AG20443 (cell line): ENCODE measurements around the gene MTERF4.
A peak's percentile ranks its signal among the peaks of the same experiment; 100 is the strongest.

Source experiments
- DNase-seq: peaks from one replicate; pipeline ENCODE4 v3.0.0; 2012; ENCODE audit warnings: low spot score, mixed read lengths

Gene MTERF4, protein sequence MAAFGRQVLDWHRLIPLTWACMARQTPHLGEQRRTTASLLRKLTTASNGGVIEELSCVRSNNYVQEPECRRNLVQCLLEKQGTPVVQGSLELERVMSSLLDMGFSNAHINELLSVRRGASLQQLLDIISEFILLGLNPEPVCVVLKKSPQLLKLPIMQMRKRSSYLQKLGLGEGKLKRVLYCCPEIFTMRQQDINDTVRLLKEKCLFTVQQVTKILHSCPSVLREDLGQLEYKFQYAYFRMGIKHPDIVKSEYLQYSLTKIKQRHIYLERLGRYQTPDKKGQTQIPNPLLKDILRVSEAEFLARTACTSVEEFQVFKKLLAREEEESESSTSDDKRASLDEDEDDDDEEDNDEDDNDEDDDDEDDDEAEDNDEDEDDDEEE

DNA sequence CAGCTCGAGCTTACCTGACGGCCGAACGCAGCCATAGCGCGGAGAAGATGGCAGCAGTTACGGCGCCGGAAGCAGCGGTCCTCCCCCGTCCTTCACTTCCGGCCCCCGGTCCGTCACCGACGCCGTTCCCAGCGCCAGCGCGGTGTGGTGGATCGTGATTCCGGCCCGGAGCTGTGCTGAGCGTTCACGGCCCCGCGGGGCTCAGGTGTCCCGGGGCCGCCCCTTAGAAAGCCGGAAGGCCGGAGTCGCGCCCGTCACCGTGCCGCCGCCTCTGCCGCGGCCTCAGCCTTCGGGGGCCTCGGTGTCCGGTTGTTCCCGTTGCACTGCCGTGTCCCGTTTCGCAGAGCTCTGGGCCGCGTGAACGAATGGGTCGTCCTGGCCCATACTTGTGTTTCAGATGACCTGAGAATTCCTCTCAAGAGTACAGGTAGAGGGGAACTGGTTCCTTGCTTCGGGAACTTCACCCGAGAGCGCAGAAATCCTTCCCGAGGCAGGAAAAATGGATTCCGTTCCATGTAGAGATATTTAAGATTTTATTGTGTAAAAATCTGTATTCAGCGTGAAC, at the start of gene MTERF4:
Gene MTERF4, minus strand, starts transcription at position 49 of the 565 bp plus-strand sequence. Its CDS starts 14 bp downstream, at position 35.
- peak; percentile 97 for DNase-seq

DNA sequence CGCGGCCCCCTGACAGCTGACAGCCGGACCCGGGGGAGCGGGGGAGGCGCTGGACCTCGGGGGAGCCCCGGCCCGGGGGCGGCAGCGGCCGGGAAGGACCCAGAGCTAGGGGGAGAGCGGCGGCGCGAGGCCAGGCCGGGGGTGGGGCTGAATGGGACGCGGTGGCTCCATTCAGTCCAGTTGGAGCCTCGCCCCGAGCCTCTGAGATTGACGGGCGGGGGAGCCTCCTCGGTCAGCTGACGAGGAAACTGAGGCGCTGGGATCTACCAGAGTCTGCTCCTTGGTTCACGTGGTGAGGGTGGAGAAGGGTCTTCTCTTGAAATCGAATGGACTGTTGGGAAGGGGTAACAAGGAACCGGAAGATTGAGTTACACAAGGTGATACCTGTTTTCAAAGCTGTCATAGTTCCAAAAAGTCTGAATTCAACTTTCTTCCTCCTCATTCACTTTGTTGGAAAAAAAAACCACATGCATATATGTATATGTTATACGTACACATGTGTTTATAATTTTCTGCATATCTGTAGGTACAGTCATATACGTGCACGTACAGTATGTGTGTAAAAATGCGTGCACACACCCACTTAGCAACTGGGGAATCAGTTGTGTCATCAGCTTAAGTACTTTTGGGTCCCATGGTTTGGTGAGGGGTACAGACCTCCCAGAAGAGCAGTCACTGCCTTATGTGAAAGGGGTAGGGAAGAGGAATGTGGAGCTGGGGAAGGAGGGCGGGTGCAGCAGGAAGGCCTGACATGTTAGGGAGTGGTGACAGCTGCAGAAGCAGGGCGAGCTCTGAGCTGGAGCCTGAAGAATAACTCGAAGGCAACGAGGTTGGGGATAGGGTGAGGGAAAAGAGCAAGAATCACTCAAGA, 48.8 kb upstream of the MTERF4 start:
- DNase-seq: no peak

DNA sequence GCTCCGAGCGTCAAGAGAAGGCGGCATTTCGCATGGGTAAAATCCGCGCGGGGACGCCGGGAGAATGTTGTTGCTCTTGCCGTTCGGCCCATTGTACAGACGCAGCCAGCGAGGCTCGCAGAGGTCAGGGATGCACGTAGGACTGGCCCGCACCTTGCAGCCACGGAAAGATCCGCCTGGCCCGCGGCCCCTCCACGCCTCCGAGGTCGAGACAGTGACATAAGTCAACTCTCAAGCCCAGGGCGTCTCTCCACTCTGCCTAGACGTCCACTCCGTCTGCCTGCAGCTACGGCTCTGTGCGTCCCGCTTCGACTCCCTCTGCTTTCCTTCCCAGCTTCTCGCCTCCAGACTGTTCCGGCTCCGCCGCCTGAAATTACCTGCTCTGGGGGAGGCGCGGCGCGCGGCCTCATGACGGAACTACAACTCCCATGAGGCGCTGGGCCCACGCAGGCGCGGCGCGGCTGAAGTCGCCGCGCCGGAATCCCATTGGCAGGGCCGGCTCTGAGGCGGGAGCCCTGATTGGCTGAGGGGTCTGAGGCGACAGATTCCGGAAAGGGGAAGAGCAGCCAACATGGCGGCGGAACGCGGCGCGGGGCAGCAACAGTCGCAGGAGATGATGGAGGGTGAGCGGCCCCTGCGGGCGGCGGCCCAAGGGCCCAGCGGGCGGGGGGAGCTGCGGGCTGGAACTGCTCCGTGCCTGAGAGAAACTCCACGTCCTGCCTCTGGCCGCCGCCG, 48.0 kb upstream of the MTERF4 start, which contains the start of gene PPP1R7:
Gene PPP1R7, plus strand, starts transcription at position 543 of the 735 bp plus-strand sequence. Its CDS starts 29 bp downstream, at position 572.
- DNase-seq: peak; percentile 98

DNA sequence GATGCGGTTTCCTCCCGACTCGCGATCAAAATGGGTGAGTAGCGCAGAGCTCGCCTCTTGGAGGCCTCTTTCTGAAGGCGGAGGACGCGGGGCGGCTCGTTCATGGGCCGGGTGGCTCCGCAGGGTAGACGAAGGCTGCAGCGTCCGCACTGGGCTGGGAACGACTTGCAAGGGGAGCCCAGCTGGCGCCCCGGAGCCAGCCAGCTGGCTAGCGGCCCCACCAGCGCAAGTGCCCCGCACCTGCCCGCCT, 47.5 kb upstream of the MTERF4 start:
- no peak for DNase-seq

DNA sequence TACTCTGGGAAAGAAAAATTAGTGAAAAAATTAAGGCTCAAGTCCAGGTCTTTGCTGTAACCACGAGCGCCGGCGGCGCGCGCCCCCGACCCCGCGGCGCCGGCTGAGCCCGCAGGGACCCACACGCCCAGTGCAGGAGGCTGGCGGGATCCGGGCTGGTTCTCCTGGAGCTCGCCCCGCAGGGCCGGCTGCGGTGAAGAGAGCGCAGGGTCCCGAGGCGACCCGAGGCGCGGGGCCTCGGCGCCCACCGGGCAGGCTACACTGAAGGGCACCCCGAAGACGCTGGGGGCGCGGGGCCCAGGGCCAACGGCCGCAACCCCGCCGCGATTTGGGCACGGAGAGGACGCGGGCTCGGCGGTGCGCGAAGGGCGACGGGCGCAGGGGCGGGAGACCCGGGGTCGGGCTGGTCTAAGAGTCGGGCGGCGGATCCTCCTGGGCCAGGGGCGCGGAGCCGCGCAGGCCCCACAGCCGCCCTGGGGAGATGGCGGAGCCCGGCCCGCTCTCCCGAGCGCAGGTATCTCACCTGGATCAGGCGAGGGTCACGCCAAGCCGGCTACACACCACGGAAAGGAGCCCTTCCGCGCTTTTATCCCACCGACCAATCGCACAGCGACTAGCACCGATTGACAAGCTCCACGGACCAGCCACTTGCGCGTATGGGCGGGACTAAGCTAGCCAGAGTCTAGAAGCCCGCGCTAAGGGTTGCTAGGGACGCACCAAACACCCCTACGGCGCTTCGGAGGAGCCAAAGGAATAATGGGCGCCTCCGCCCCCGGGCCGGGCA, 47.0 kb upstream of the MTERF4 start, which contains the start of gene PASK:
Gene PASK, minus strand, starts transcription at position 582 of the 784 bp plus-strand sequence. CDS start 6,440 bp downstream, outside the sequence.
- DNase-seq: peak; percentile 94

DNA sequence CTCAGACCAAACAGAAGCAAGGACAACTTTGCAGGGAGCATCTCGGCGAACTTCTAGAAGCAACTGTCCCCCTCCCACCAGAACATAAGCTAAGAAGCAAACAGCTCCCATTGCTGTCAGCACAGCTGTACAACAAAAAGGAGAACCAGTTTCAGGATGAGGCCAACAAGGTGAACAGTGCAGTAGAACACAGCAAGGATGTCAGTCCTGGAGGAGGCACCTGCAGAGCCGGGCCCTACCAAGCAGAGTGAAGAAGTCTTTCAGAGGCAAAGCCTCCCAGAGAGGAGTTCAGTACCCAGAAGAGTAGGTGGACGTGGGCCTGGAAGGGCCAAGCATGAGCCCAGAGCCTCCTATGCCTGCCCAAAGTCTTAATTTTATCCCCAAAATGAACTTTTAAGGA, 46.2 kb upstream of the MTERF4 start:
- DNase-seq: no peak

DNA sequence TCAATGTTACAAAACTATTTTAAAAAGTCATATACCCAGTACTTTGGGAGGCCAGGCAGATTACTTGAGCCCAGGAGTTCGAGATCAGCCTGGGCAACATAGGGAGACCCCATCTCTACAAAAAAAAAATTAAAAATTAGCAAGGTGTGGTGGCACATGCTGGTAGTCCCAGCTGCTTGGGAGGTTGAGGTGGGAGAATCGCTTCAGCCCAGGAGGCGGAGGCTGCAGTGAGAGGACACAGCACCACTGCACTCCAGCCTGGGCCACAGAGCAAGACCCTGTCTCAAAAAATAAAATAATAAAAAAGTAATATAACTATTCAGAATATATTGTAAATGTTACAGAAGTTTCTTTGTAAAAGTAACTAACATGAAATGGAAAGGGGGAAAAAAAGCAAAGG, 45.2 kb upstream of the MTERF4 start:
- DNase-seq: no peak

DNA sequence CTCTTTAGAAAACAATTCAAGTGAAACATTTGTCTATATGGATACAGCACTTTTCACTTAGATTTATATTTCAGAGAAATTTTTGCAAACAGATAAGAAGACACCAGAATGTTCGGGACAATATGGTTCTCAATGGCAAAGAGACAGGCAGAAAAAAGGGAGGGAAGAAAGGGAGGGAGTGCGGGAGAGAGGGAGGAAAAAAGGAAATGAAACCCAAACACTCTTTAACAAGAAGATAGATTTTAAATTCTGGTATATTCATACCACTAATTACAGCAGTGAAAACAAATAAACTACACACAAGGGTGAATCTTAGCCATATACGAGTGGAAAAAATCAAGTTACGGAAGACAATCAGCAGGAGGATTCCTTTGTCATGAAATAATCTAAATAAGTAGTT, 44.2 kb upstream of the MTERF4 start:
- DNase-seq: no peak

DNA sequence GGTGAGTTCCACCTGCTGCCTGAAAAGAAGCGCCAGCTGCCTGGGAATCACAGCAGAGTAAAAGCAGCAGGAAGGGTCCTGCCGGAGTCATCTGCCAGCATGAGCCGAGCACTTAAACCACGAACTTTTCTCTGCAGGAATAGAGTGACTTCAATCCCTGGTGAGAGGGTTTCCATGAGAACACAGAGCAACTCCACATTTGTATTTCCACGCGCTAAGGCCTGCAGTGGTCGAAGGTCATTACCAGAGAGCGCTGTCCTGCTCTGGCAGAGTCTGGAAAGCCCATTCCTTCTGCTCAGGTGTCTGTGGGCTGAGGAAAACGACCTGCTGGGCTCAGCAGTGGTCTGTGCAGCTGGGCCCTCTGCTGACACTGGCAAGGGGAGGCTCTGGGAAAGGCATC, 40.5 kb upstream of the MTERF4 start:
- DNase-seq: no peak

DNA sequence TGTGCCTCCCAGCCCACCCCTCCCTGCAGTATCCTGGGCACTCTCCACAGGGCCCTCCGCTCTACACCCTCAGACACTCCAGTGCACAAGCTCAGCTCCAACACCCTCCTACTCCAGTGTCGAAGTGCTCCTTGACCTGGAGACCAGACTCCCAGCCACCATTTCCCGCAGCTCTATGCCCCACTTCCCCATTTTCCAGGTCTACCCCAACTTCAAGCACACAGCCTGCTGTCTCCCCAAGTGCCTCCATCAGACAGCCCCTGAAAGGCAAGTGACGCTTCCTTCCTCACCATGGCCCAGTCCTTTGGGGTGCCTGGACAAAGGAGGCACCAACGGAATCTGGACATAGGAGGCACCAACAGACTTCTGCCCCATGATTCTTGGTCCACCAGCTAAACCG, 40.0 kb upstream of the MTERF4 start:
- no peak for DNase-seq

DNA sequence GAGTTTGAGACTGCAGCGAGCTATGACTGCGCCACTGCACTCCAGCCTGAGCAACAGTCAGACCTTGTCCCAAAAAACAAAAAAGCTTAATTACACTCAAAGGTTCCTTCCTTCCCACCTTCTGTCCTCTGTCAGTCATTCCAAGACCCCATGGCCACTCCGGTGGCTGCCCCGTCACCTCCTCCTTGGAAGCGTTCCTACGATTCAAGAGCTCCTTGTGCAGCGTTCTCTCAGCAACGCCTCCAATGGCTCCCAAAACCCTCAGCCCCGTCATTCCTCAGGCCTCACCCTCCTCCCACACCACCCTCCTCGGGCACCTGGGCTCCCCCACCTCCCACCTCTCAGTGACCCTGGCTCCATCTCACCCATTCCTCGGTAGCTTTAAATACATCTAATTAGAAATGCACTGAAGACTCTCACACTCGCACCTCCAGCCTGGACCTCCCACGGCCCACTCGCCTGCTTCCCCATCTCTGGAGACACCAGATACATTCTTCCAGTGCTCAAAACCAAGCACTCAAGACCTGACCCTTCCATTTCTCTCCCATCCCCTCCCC, 39.2 kb upstream of the MTERF4 start:
- no peak for DNase-seq

DNA sequence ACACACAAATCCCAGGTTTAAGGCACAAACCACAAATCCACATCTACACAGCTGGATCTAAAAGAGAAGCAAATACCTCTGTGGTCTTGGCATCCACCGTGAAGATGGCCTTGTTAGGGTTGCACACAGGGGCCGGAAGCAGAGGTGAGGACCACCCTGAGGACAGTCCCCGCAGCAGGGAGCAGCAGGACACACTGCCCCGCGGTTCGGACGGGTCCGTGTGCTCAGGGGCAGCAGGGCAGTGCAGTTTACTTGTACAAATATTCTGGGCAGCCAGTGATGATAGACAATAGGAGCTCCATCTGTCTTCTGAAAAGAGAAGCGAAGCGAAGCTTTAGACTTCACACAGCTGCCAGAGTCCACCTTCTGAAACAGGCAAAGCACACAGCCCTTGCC, 38.4 kb upstream of the MTERF4 start:
- DNase-seq: no peak

DNA sequence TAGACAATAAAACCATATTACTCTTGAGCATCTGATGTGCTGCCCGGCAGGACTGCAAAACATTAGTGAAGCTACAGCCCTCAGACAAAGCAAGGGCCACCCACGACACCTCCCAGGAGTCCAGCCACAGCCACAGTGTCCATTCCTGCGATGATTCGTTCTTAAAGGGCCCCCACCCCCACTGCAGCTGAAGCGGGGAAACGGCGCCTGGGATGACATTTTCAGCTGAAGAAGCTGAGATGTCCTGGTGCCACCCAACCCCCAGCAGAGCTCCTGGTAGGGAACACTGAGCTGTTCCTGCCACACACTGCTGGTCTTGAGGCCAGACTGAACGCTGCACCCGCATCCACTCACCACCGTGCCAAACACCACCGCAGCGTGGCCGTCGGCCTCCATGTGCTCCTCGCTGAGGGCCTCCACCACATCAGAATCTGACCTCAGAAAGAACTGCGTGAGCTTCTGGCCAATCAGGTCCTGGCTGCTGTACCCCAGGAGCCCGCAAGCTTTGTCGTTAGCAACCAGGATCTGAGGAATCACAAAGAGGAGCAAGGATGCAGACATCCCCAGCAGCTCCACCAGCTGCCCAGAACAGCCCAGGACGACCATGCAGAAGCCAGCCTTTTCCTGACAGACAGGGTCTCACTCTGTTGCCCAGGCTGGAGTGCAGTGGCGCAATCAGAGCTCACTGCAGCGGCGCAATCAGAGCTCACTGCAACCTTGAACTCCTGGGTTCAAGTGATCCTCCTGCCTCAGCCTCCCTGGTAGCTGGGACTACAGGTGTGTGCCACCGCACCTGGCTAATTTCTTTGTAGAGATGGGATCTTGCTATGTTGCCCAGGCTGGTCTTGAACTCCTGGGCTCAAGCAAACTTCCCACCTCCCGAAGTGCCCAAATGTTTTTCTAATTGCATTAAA, 37.7 kb upstream of the MTERF4 start:
- DNase-seq: no peak

DNA sequence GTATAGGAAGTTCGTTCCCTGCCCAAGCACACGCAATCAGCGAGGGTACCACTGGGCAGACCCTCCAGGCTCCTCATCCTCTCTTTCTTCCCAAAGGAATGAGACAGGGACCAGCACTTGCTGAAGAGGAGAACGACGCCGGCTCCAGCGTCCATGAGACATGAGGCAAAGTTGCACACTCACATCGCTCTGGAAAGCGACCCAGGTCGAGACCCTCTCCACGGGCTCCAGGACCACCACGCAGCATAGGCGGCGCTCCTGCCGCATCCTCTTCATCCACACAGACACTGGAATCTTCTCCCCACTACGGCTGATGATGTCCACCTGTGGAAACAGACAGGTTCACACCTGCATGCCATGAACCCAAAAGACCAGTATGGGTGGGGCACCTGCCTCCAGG, 36.4 kb upstream of the MTERF4 start:
- no peak for DNase-seq

DNA sequence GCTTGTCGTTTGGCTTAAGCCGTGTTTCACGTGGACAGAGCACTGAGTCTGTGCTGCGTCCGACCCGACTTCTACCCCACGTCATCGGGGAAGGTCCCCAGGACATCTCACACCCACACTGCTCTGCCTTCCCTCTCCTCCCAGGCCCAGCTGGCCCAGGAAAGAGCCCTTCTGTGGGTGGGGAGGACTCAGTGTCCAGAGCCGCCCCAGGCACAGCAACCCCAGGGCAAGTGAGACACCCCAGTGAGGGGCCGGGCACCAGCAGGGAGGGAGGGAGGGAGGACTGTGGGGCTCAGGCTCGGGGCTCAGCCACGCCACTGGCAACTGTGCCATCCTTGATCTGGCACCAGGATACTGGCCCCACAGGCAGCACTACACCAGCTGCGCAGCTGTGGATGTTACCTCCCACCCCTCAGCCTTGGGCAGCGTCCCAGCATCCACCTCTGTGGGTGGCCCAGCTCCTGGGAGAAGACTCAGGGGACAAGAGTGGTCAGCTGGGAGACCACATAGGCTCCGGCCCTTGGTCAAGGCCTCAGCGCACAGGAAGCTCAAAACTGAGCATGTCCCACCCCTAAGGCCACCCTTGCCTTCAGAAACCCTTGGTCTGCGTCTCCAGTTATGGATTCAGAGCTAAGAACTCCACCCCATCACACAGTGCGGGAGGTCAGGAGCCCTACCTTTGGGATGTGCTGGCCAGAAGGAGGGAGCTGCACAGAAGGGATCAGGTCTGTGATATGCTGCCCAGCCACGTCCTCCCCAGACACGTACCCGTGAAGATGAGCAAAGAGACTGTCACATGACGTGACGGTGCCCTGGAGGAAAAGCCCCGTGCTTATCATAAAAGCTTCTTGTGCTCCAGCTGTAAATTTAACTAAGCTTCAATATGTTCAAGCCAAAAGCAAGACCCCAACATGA, 35.4 kb upstream of the MTERF4 start:
- no peak for DNase-seq

DNA sequence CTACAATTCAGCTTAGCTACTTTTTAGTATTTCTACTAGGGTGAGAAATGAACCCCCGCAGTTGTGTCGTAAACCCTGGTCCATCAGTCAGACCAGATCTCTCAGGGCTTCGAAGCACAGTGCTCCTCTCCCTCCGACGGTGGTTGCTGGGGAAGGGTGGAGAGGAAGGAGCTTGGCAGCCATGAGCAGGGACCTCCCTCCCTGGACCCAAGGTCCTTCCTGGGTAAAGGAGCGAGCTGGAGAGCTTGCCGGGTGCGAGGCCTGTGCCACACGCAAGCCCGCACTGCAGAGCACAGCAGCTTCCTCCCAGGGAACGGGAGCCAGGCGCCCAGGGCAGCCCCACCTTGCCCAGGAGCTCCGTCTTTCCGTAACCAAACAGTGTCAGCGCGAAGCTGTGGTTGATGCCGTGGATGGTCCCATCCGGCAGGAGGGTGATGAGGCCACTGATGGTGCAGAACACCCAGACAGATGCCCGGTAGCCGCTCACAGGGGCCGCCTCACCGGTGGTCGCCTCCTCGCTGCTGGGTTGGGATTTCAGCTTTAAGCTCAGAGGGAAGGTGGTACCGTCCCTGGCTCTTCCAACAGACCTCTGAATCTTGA, 34.7 kb upstream of the MTERF4 start:
- no peak for DNase-seq

DNA sequence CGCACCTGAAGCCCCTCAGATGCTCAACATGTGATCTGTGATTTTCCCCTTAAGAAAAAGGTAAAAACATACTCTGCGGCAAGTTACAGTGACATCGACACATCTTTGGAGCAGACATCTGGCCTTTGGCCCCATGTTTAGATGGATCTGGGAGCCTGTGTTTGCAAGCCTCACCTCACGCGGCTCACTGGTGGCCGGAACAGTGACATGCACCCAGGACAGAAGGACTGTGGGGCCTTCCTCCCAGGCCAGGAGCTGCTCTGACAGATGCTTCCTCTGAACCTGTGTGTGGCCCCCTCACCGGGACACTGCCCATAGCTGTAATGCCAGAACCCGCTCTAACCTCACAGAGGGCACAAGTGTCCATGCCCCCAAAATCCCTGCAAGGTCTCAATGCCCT, 34.1 kb upstream of the MTERF4 start:
- no peak for DNase-seq

DNA sequence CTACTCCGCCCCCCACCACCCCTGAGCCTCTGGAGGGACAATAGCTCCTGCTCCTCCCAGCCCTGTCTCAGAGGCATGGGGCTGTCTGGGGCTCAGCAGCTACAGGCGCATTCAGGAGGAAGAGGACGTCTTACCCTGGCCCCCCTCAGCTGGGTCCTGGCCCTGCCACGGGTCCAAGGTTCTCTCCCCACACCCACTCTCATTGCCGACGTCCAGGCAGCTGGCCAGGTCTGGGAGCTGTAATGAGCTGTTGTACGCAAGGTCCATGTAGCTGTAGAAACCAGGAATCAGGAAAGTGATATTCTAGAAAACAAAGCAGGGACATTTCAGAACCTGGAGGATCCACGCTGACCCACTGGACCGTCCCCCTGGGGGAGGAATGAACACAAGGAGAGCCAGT, 33.6 kb upstream of the MTERF4 start:
- DNase-seq: no peak

DNA sequence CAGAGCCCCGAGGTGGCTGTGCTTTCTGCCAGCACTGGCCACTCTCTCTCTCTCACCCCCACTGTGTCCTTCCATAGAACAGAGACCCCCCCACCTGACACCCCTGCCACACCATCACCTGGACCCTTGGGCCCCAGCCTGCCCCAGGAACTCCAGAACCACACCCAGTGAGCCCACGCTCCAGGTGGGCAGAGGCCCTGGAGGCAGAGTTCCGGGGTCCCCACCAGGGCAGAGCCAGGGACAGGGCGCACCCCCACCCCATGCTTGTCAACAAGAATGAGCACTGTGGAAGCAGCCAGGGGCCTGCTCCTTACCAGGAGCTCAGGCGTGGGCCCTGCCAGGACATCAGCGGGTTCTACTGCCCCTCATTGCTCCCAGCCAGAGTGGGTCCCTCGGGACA, 32.6 kb upstream of the MTERF4 start:
- no peak for DNase-seq
